SJSA1 (cell line): ENCODE data around the gene PACC1. TPM values are rescaled to one million over a fixed set of nuclear protein-coding genes. Genes with fewer than 3 reads are reported as not detected.

Experiments used
- DNase-seq, 2 experiments: peaks; one replicate each; pipeline ENCODE4 v3.0.0-alpha.2; 2015 to 2020; ENCODE audit warnings: low spot score in 2 of 2, low read depth in 1 of 2
- H3K27ac ChIP-seq: fragments of 250-450 bp; sonication (Bioruptor Pico); 2 replicates; pipeline ENCODE4 v1.5.1; 2020; ENCODE audit warnings: mild to moderate bottlenecking, moderate library complexity
- H3K27me3 ChIP-seq: fragments of 250-450 bp; sonication (Bioruptor Pico); replicated peaks from 2 replicates; pipeline ENCODE4 v1.5.1; 2020; ENCODE audit warnings: mild to moderate bottlenecking, moderate library complexity
- H3K36me3 ChIP-seq: fragments of 250-450 bp; sonication (Bioruptor Pico); 2 replicates; pipeline ENCODE4 v1.5.1; 2020; ENCODE audit warnings: mild to moderate bottlenecking
- H3K4me1 ChIP-seq: fragments of 250-450 bp; sonication (Bioruptor Pico); replicated peaks from 2 replicates; pipeline ENCODE4 v1.6.1; 2021; ENCODE audit warnings: mild to moderate bottlenecking
- H3K4me3 ChIP-seq: fragments of 250-450 bp; sonication (Bioruptor Pico); 2 replicates; pipeline ENCODE4 v1.5.1; 2020; ENCODE audit warnings: mild to moderate bottlenecking
- H3K9me3 ChIP-seq: fragments of 250-450 bp; sonication (Bioruptor Pico); replicated peaks from 2 replicates; pipeline ENCODE4 v1.5.1; 2020; ENCODE audit warnings: mild to moderate bottlenecking
- total RNA-seq: library from RNA; depleted of rRNA; stranded (reverse); fragments of >200 nt; shearing (Covaris generic); gene quantifications from 2 replicates; pipeline ENCODE4 v1.2.3, GENCODE V29; 2014; rRNA removed

PACC1 gene
- total RNA-seq, 1 experiment from 2014 or later, result 9.4 TPM

DNA sequence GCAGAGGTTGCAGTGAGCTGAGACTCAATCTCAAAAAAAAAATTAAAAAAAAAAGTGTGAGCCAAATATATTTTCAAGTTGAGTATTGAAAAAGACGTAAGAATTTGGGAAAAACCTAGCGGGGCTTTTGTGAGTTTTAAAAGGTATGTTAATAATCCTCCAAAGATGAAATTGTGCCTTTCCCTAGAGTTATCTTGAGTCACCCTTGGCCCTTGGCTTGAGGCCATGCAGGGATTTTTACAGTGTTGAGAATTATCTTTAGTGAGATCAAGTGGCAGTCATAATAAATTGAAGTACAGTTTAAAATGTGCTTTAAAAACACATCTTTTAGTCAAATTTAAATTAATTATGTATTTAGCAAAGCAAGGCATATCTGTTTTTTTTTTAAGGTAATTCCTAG lies 96.8 kb downstream of the PACC1 start:
- no peaks in the 10 kb centered on the region for H3K36me3 ChIP-seq
- DNase-seq, result no peak
- H3K27me3 ChIP-seq, result no peaks in the 10 kb centered on the region
- no peaks in the 10 kb centered on the region for H3K9me3 ChIP-seq
- no peaks in the 10 kb centered on the region for H3K4me1 ChIP-seq
- H3K4me3 ChIP-seq, result no peak overlapping the region
- no peak overlapping the region for H3K27ac ChIP-seq

DNA sequence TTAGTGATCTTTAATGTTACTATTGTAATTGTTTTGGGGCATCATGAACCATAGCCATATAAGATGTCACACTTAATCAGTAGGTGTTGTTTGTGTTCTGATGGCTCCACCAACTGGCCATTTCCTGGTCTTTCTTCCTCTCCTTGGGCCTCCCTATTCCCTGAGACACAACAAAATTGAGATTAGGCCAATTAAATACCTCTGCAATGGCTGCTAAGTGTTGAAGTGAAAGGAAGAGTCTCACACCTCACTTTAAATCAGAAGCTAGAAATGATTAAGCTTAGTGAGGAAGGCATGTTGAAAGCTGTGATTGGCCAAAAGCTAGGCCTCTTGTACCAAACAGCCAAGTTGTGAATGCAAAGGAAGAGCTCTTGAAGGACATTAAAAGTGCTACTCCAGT lies 98.8 kb downstream of the PACC1 start:
- H3K4me1 ChIP-seq, result no peaks in the 10 kb centered on the region; the same call in 1 of the 2 replicates
- H3K9me3 ChIP-seq, result no peaks in the 10 kb centered on the region; the same call in 1 of the 2 replicates
- DNase-seq, result peak in 1 of 2 experiments; percentile 10
- no peak overlapping the region for H3K4me3 ChIP-seq
- H3K27ac ChIP-seq, result no peak overlapping the region
- H3K36me3 ChIP-seq, result no peaks in the 10 kb centered on the region
- H3K27me3 ChIP-seq, result no peaks in the 10 kb centered on the region

DNA sequence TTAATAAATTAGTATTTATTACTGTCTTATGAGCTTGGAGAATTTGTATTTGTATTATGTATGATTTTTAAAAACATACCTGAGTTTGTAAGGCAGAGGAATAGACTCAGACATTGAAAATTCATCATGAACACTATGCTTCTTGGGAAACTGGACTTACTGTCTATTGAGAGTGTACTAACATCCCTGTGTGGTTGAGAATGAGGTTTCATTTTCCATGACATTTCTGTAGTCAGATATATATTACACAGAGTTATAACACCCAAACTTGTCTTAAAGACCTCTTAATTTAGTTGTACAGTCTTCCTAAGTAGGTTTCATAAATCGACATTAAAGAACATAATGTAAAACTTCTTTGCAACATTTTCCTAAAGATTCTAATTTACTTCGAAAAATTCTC lies 99.5 kb downstream of the PACC1 start:
- no peaks in the 10 kb centered on the region for H3K36me3 ChIP-seq
- H3K27ac ChIP-seq, result no peak overlapping the region
- no peak overlapping the region for H3K4me3 ChIP-seq
- no peak for DNase-seq
- no peaks in the 10 kb centered on the region; the same call in 1 of the 2 replicates for H3K4me1 ChIP-seq
- no peaks in the 10 kb centered on the region; the same call in 1 of the 2 replicates for H3K9me3 ChIP-seq
- H3K27me3 ChIP-seq, result no peaks in the 10 kb centered on the region

Other genes with a start within 250 kb of the PACC1 start
- 20.6 and 27.2 TPM in 2 replicates for gene PPP2R5A, start 129.5 kb downstream of the PACC1 start, total RNA-seq
- gene NENF, start 18.0 kb upstream of the PACC1 start, total RNA-seq, result 68.9 and 119 TPM in 2 replicates
- 10.1 and 14.9 TPM in 2 replicates for gene ATF3, start 193.9 kb upstream of the PACC1 start, total RNA-seq